Neuronal stem cell (in vitro differentiated cells): ENCODE data around the gene ARMC8.

Experiments
- DNase-seq: peaks from one replicate; pipeline ENCODE4 v3.0.0-alpha.2; 2013; ENCODE audit warnings: low spot score
- H2AFZ ChIP-seq: one replicate; pipeline ENCODE4 v1.6.1; 2013; ENCODE audit warnings: mild to moderate bottlenecking, low read length, inconsistent platforms
- H2AK5ac ChIP-seq: 2 replicates; pipeline ENCODE4 v1.6.1; 2013; ENCODE audit warnings: low read depth, mild to moderate bottlenecking, inconsistent platforms, low read length, moderate library complexity, mixed read lengths
- H2BK120ac ChIP-seq: 2 replicates; pipeline ENCODE4 v1.6.1; 2013; ENCODE audit warnings: low read depth, mild to moderate bottlenecking, inconsistent platforms, low read length, moderate library complexity, mixed read lengths
- H2BK12ac ChIP-seq: one replicate; pipeline ENCODE4 v1.6.1; 2013; ENCODE audit warnings: low read length, inconsistent platforms
- H2BK15ac ChIP-seq: 2 replicates; pipeline ENCODE4 v1.6.1; 2013; ENCODE audit warnings: mild to moderate bottlenecking, low read length, inconsistent platforms, mixed read lengths
- H2BK5ac ChIP-seq: one replicate; pipeline ENCODE4 v1.6.1; 2013; ENCODE audit warnings: inconsistent platforms, mild to moderate bottlenecking, low read length, moderate library complexity
- H3K14ac ChIP-seq: one replicate; pipeline ENCODE4 v1.6.1; 2013; ENCODE audit warnings: low read length, inconsistent platforms
- H3K18ac ChIP-seq: 2 replicates; pipeline ENCODE4 v1.6.1; 2013; ENCODE audit warnings: low read length, inconsistent platforms
- H3K23ac ChIP-seq: 2 replicates; pipeline ENCODE4 v1.6.1; 2013; ENCODE audit warnings: low read depth, mild to moderate bottlenecking, mixed read lengths, low read length, inconsistent platforms; ENCODE audit not compliant: poor library complexity
- H3K27ac ChIP-seq: replicated peaks from 3 replicates; pipeline ENCODE4 v1.5.1; 2013; ENCODE audit warnings: low read length, inconsistent platforms
- H3K27me3 ChIP-seq, 3 experiments: 2 replicates each; pipeline ENCODE4 v1.6.1; 2013; ENCODE audit warnings: low read length in 3 of 3, mild to moderate bottlenecking in 2 of 3, inconsistent platforms in 1 of 3, low read depth in 1 of 3, mixed read lengths in 1 of 3, moderate library complexity in 1 of 3; ENCODE audit not compliant: control insufficient read depth in 3 of 3, insufficient read depth in 3 of 3
- H3K36me3 ChIP-seq, 2 donors: replicated peaks in 1 of 2; 2 replicates each; pipeline ENCODE4 v1.6.1; 2013; ENCODE audit warnings: low read length in 2 of 2; ENCODE audit not compliant: control insufficient read depth in 2 of 2, insufficient read depth in 2 of 2
- H3K4ac ChIP-seq: 2 replicates; pipeline ENCODE4 v1.6.1; 2013; ENCODE audit warnings: inconsistent platforms, mild to moderate bottlenecking, low read length, moderate library complexity
- H3K4me1 ChIP-seq, 2 donors: 1 replicate in 1 of 2; 2 replicates in 1 of 2; pipeline ENCODE4 v1.6.1; 2013; ENCODE audit warnings: low read length in 2 of 2, low read depth in 1 of 2; ENCODE audit not compliant: control insufficient read depth in 2 of 2, insufficient read depth in 1 of 2
- H3K4me2 ChIP-seq: one replicate; pipeline ENCODE4 v1.6.1; 2013; ENCODE audit warnings: mild to moderate bottlenecking, low read length, inconsistent platforms; ENCODE audit not compliant: insufficient read depth, poor library complexity, severe bottlenecking
- H3K4me3 ChIP-seq, 2 donors: 2 replicates each; pipeline ENCODE4 v1.5.1; 2013; ENCODE audit warnings: low read length in 2 of 2, mild to moderate bottlenecking in 2 of 2, inconsistent platforms in 1 of 2, moderate library complexity in 1 of 2
- H3K79me1 ChIP-seq: one replicate; pipeline ENCODE4 v1.6.1; 2013; ENCODE audit warnings: low read depth, mild to moderate bottlenecking, inconsistent platforms, low read length, moderate library complexity
- H3K9ac ChIP-seq: one replicate; pipeline ENCODE4 v1.6.1; 2013; ENCODE audit warnings: mild to moderate bottlenecking, low read depth, low read length, inconsistent platforms; ENCODE audit not compliant: poor library complexity
- H3K9me3 ChIP-seq, 2 donors: replicated peaks in 1 of 2; 2 replicates each; pipeline versions ENCODE3 to v1.6.1; 2013; ENCODE audit warnings: low read length in 2 of 2, mild to moderate bottlenecking in 2 of 2, inconsistent platforms in 1 of 2, low read depth in 1 of 2, mixed read lengths in 1 of 2, moderate library complexity in 1 of 2; ENCODE audit not compliant: control insufficient read depth in 2 of 2, insufficient read depth in 1 of 2
- H4K8ac ChIP-seq: one replicate; pipeline ENCODE4 v1.6.1; 2013; ENCODE audit warnings: low read depth, mild to moderate bottlenecking, inconsistent platforms, low read length, moderate library complexity
- H4K91ac ChIP-seq: one replicate; pipeline ENCODE4 v1.6.1; 2013; ENCODE audit warnings: low read length, low read depth, mild to moderate bottlenecking, inconsistent platforms; ENCODE audit not compliant: poor library complexity
- WGBS, 2 donors: extraction: QIAGEN DNeasy Blood & Tissue Kit; methylation state at CpG; one replicate each; pipeline ENCODE4 v1.1.7; 2013; ENCODE audit warnings: missing lambda C conversion rate in 2 of 2, mixed read lengths in 1 of 2; ENCODE audit not compliant: insufficient read length in 2 of 2, insufficient replicate concordance in 1 of 2; ENCODE audit errors: extremely low coverage in 2 of 2; 5-methylcytosine and 5-hydroxymethylcytosine counted together

Gene ARMC8

GRCh38 chr3:138213398-138214085 is 26.4 kb downstream of the ARMC8 start:
- DNase-seq, result no peak
- Histone ChIP-seq H2AFZ (no peak overlapping the region), H3K9me3 (no peaks in the 10 kb centered on the region), H2BK15ac (no peak overlapping the region), H3K4ac (no peak overlapping the region), H3K18ac (no peak overlapping the region), H2BK5ac (no peak overlapping the region), H3K14ac (no peak overlapping the region), H3K4me3 (no peak overlapping the region), H2AK5ac (no peak overlapping the region), H3K4me2 (no peak overlapping the region), H2BK120ac (no peak overlapping the region), H4K8ac (no peak overlapping the region), H3K27me3 (no peaks in the 10 kb centered on the region), H3K79me1 (no peaks in the 10 kb centered on the region), H2BK12ac (no peak overlapping the region), H3K9ac (no peak overlapping the region), H3K4me1 (peaks cover 0 to 2% of the 10 kb centered on the region in 2 donors), H3K36me3 (peaks cover 0 to 53% of the 10 kb centered on the region in 2 donors), H3K27ac (no peak overlapping the region), H4K91ac (no peak overlapping the region), H3K23ac (no peak overlapping the region)
- no CpG with 5 or more reads among the region's 7 CpGs for WGBS, 2 donors

DNA sequence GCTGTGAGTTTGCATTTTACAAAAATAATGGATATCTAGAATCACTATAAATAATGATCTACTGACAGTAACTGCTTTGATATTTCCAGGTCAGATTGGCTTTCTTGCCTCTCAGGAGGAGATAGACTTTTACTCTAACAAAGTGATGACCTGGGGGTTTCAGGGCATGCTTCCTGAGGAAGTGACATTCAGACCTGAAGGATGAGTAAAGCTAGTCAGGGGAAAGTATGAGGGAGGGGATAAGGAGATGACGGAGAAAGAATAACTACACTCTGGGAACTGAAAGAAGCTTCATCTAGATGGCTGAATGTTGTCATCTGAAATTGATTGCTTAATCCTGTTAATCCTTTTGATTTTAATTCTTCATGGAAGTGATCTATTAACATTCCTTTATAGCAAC is 32.2 kb downstream of the ARMC8 start:
- no peak overlapping the region for H2AK5ac ChIP-seq
- H3K23ac ChIP-seq, result no peak overlapping the region
- no peak overlapping the region for H2BK12ac ChIP-seq
- no peak overlapping the region for H2BK120ac ChIP-seq
- H3K4ac ChIP-seq, result no peak overlapping the region
- no peak overlapping the region for H3K27ac ChIP-seq
- H2BK5ac ChIP-seq, result no peak overlapping the region
- peaks cover 2% of the 10 kb centered on the region for H3K79me1 ChIP-seq
- H3K4me1 ChIP-seq, result no peaks in the 10 kb centered on the region
- no peaks in the 10 kb centered on the region for H3K9me3 ChIP-seq
- peaks cover 7 to 50% of the 10 kb centered on the region in 2 donors for H3K36me3 ChIP-seq
- no peak overlapping the region for H3K4me2 ChIP-seq
- DNase-seq, result no peak
- no peak overlapping the region for H3K14ac ChIP-seq
- no peak overlapping the region for H4K8ac ChIP-seq
- no peaks in the 10 kb centered on the region for H3K27me3 ChIP-seq
- H2BK15ac ChIP-seq, result no peak overlapping the region
- no peak overlapping the region for H3K18ac ChIP-seq
- no CpG with 5 or more reads among the region's 1 CpG for WGBS, 2 donors
- no peak overlapping the region for H4K91ac ChIP-seq
- H3K4me3 ChIP-seq, result no peak overlapping the region
- H3K9ac ChIP-seq, result no peak overlapping the region
- H2AFZ ChIP-seq, result no peak overlapping the region

- no peak overlapping the region for H3K9ac ChIP-seq
- no peak overlapping the region for H2AK5ac ChIP-seq
- no peak overlapping the region for H3K4me3 ChIP-seq
- peaks cover 2% of the 10 kb centered on the region for H3K79me1 ChIP-seq
- no peak overlapping the region for H3K14ac ChIP-seq
- no peak overlapping the region for H2BK5ac ChIP-seq
- H3K36me3 ChIP-seq, result peaks cover 10 to 55% of the 10 kb centered on the region in 2 donors
- H3K27ac ChIP-seq, result no peak overlapping the region
- H2AFZ ChIP-seq, result no peak overlapping the region
- H3K4me2 ChIP-seq, result no peak overlapping the region
- no peak overlapping the region for H3K4ac ChIP-seq
- no peak overlapping the region for H4K8ac ChIP-seq
- no peak overlapping the region for H3K18ac ChIP-seq
- H3K23ac ChIP-seq, result no peak overlapping the region
- no peak for DNase-seq
- no peak overlapping the region for H4K91ac ChIP-seq
- H2BK120ac ChIP-seq, result no peak overlapping the region
- H3K9me3 ChIP-seq, result no peaks in the 10 kb centered on the region
- no peak overlapping the region for H2BK15ac ChIP-seq
- no peak overlapping the region for H2BK12ac ChIP-seq
- no CpG with 5 or more reads among the region's 1 CpG for WGBS, 2 donors
- no peaks in the 10 kb centered on the region for H3K27me3 ChIP-seq
- H3K4me1 ChIP-seq, result no peaks in the 10 kb centered on the region
Observed at GRCh38 chr3:138220242-138220641, 33.1 kb downstream of the ARMC8 start.

GRCh38 chr3:138220788-138221187 is 33.7 kb downstream of the ARMC8 start:
- Histone ChIP-seq H3K9ac (no peak overlapping the region), H3K9me3 (no peaks in the 10 kb centered on the region), H2BK15ac (no peak overlapping the region), H4K91ac (no peak overlapping the region), H3K18ac (no peak overlapping the region), H3K4me1 (no peaks in the 10 kb centered on the region), H3K4ac (no peak overlapping the region), H3K4me3 (no peak overlapping the region), H2BK120ac (no peak overlapping the region), H3K23ac (no peak overlapping the region), H3K4me2 (no peak overlapping the region), H2BK5ac (no peak overlapping the region), H2BK12ac (no peak overlapping the region), H3K27me3 (no peaks in the 10 kb centered on the region), H2AFZ (no peak overlapping the region), H3K79me1 (peaks cover 2% of the 10 kb centered on the region), H2AK5ac (no peak overlapping the region), H3K36me3 (peaks cover 10 to 57% of the 10 kb centered on the region in 2 donors), H3K14ac (no peak overlapping the region), H4K8ac (no peak overlapping the region), H3K27ac (no peak overlapping the region)
- no CpG with 5 or more reads among the region's 4 CpGs for WGBS, 2 donors
- DNase-seq, result no peak
